NCI-H69 (cell line): Measurements from ENCODE around the gene ADGRG1.
A peak's percentile ranks its signal among the peaks of the same experiment; 100 is the strongest.
"Not testable (repeated sequence)": the region's sequence is repeated elsewhere in the genome, so short reads cannot be mapped to it uniquely, and the experiment has no call there.

Experiments used
- DNase-seq: peaks from one replicate; lab custom pipeline; 2025; lab: John Stamatoyannopoulos, UW

Gene ADGRG1

DNA sequence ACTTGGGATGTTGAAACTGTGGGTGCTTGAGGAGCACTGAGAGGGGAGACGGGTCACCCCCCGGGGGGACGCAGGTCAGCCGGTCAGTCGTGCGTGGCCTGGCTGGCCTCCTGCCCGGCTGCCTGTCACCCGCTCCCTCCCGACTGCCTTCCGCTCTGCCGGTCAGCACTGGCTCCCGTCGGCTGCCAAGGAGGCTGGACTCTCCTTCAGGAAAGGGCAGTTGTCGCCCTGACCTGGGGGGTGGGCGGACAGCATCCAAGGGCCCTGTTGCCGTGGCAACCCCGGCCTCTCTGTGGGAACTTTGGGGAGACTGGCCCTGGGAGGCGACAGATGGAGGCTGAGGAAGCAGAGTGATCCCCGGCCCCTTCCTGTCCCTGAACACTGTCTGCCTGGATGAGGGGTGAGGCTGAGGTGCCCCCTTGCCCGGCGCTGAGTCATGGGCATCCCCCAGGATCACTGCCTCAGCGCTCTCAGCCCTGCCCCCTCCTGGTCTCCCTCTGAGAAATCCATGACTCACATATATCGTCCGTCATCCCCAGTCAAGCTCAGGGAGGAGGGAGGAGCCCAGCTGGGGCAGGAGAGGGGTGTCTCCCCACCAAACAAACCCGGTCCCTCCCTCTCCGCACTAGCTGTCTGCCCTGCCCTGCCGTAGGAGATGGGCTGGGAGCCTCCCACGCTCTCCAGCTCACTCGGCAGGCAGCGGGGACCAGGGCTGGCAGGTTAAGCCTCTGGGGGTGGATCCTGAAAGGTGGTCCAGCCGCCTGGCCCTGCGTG lies at the start of gene ADGRG1:
Gene ADGRG1 (plus strand): TSS at position 623 of the 774 bp plus-strand sequence. CDS start 21,658 bp downstream, outside the sequence.
- DNase-seq, result peak; percentile 68

- DNase-seq, result no peak
These were observed 49.1 kb upstream of the ADGRG1 start for GRCh38 chr16:57579361-57579665.

DNA sequence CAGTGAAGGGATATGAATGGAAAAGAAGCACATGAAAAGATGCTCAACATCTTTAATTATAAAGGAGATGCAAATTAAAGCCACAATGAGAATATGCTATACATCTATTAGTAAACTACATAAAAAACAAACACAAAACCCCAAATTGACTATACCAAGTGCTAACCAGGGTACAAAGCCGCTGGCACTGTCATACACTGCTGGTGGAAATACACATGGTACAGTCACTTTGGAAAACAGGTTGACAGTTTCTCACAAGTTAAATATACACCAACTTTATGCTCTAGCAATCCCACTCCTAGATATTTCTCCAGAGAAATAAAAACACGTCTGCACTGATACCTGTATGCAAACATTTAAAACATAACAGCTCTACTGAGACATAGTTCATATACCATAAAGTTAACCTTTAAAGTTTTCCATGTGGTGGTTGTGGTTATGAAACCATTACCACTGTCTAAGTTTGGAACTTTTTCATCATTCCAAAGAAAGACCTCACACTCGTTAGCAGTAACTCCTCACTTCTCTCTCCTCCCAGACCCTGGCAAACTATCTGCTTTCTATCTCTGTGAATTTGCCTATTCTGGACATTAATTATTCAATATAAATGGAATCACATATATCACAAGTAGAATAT lies 43.3 kb upstream of the ADGRG1 start:
- DNase-seq, result no peak

GRCh38 chr16:57588831-57589230 lies 39.6 kb upstream of the ADGRG1 start:
- DNase-seq, result no peak

- DNase-seq, result no peak
These were observed 39.1 kb upstream of the ADGRG1 start for GRCh38 chr16:57589374-57589773.

DNA sequence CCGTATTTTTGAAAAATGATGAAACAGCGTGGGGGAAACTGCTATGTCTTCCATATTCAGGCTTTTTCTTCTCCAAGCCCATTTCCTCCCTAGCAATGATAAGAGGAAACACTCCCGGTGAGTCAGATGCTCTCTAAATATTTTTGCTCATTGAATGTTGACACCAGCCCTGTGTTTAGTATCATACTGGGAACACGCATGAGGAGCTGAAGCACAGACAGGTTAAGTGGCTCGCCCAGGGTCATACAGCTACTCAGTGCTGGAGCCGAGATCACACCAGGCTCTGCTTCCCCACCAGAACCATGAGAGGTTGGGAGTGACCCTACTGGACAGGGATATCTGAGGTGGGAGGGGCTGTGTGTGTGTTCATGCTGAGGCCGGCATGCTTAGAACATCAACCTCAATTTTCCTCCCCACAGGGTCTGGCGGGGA lies 37.8 kb upstream of the ADGRG1 start:
- DNase-seq, result no peak

DNA sequence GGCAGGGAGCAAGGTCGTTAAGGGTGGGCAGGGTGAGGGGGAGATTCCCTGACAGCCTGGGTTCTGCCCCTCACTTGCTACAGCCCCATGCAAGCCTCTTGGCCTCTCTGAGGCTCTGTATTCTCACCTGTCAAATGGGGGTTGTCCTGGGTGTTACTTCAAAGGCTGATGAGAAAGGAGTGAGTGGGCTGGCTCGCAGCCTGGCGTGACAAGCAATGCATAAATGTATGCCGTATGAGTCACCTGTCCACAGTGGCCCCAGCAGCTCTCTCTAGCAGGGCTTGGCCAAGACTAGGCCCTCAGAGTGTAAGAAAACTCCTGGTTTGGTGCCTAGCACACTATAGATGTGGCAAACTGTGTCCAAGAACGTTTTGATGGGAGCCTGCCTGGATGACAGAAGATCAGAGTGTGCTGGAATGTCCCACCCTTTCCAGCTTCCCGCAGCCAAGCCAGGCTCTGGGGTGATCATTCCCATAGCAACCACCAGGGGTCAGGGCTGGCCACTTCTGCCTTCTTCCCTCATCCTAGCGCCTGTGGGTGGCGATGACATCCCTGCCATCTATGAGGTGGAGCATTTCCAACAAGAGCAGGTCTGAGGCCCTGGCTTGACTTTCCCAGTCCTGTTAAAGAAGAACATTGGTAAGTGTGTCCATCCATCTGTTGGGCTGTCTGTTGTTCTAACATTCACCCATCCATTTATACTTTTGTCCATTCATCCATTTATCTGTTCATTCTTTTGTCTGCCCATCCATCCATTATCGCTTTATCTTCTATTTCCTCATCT lies 37.2 kb upstream of the ADGRG1 start:
- DNase-seq, result peak; percentile 64

DNA sequence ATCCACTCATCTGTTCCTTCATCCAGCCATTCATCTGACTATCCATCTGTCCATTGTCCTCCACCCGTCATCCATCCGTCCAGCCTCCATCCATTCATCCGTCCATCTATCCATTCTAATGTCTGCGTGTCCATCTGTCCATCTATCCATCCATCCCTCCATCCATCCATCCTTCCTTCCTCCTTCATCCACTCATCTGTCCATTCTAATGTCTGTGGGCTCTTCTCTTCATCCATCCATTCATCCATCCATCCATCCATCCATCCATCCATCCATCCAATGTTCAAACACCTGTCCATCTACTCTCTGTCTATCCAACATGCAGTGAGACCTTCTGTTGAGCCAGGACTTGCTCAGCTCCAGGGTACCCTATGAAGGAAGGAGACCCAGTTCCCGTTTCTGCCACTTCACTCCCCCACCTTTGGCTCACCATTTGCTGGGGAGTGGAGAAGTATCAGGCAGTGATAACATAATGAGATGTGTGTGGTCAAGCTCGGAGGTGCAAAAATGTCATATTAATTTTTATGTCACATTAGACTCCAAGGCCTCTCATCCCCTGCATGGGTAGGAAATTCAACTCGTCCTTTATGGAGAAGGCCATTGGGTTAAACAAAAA lies 36.5 kb upstream of the ADGRG1 start:
- DNase-seq, result no peak

GRCh38 chr16:57592591-57593003 lies 35.8 kb upstream of the ADGRG1 start:
- DNase-seq, result no peak

- DNase-seq, result no peak
These were observed 35.4 kb upstream of the ADGRG1 start for GRCh38 chr16:57593021-57593420.

GRCh38 chr16:57593990-57594389 lies 34.4 kb upstream of the ADGRG1 start:
- no peak for DNase-seq

GRCh38 chr16:57594531-57595031 lies 33.8 kb upstream of the ADGRG1 start:
- no peak for DNase-seq

DNA sequence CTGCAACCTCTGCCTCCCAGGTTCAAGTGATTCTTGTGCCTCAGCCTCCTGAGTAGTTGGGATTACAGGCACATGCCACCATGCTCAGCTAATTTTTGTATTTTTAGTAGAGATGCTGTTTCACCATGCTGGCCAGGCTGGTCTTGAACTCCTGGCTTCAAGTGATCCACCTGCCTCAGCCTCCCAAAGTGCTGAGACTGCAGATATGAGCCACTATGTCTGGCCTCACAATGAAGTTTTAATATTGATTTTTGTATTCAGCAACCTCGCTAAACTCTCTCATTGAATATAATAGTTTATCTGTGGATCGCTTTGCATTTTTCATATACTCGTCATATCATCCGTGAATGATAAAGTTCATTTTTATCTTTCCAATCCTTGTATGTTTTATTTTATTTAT lies 32.2 kb upstream of the ADGRG1 start:
- not testable (repeated sequence) for DNase-seq

DNA sequence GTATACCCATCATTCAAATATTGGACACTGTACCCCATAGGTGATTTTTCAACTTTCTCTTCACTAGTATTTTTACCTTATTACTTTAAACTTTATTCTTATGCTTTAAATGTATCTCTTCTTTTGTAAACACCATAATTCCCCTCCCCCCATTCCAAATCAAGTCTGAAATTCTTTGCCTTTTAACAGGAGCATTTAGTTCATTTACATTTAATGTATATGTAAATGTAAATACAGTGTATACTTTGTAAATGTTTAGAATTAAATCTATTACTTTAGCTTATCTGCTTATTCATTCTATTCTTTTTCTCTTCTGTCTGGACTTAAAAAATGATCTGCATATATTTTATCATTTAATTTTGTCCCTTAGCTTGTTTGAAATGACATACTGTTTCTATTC lies 30.0 kb upstream of the ADGRG1 start:
- DNase-seq, result no peak

DNA sequence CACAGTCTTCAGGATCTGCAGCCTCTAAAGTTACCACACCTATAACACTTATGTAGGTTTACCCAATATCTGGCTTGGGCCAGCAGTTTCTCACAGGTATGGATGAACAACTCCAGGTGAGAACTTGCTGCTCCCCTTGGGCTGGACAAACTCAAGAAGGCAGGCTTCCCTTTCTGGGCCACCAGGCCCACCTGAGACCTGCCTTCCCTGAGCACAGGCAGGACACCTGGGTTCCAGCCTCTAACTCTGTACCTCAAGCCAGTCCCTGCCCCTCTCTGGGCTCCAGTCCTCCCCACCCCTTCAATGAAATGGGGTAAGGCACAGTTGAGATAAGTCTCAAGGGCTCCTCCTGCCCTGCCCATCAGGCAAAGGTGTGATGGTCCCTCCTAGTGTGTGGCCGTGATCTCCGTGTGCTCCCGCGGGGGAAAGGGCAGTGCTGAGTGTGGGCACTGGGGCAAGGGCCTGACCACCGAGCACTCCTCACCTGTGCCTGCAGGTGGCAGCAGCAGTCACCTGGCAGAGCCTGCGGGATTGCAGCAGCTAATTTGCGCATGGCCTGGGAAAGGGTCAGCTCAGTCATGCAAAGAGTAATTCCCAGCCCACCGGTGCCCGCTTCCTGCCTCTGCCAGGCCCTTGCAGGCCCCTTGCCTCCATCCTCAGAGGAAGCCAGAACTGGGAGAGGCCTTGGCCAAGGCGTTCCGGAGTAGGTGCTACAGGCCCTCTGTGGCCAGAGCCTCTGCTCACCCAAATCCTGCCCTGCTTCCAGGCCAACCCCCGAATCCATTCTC lies 28.2 kb upstream of the ADGRG1 start:
- DNase-seq, result peak; percentile 72

GRCh38 chr16:57600952-57601580 lies 27.4 kb upstream of the ADGRG1 start:
- DNase-seq, result no peak

DNA sequence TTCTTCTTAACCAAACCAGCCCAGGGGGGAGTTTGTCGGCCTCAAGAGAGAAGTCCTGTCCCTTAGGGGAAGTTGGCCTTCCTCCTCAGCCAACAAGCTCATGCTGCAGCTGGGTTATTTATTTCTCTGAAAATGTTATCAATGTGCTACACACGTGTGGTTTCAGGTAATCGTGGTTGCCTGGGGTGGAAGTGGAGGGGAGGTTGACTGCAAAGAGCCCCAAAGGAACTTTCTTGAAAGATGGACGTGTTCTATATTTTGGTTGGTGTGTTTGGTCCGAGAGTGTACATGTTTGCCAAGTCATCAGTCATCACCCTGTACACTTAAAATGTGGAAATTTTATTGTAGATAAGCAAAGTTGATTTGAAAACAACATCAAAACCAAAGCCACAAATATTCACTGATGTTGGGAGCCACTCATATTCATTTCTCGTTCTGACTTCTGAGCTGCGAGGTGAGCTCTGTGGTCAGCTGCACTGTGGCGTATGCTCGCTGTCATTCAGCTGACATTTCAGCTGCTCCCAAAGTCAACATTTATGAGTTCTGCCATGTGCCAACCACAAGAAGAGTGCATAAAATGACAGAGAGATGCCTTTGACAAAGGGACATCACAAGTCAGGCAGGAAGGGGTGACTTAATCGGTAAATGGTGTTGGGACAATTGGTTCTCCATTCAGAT lies 26.5 kb upstream of the ADGRG1 start:
- DNase-seq, result peak; percentile 45

- DNase-seq, result no peak
These were observed 25.1 kb upstream of the ADGRG1 start for GRCh38 chr16:57603115-57604024.

GRCh38 chr16:57604177-57604576 lies 24.3 kb upstream of the ADGRG1 start:
- DNase-seq, result no peak
